Measurements from ENCODE around the gene C16orf78. TPM values are rescaled to one million over a fixed set of nuclear protein-coding genes. Genes with fewer than 3 reads are reported as not detected.

The C16orf78 gene
- total RNA-seq, 2 donors from 2014 or later, result not detected

DNA sequence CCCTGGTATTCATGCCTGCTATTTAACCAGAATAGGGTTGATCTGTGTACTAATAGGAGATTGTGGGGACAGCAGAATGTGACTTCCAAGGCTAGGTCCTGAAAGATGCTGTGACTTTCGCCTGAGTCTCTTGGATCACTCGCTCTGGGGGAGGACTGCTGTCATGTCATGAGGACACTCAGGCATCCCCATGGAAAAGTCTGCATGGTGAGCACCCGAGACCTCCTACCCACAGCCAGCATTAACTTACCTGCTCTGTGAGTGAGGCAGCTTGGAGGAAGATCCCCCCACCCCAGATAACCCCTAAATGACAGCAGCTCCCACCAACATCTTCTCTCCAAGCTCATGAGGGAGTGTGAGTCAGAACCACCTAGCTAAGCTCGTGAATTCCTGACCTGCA is 30.3 kb upstream of the C16orf78 start:
- H3K27me3 Mint-ChIP-seq, result peaks cover 18% of the 10 kb centered on the region
- no peaks in the 10 kb centered on the region for H3K36me3 Mint-ChIP-seq (ENCODE audit: low read depth)
- H3K4me3 Mint-ChIP-seq, result no peak overlapping the region
- H3K4me1 Mint-ChIP-seq, result no peaks in the 10 kb centered on the region
- H3K9me3 Mint-ChIP-seq, result no peaks in the 10 kb centered on the region
- ATAC-seq (replicated peaks), result no peak
- no peak overlapping the region for H3K27ac Mint-ChIP-seq

DNA sequence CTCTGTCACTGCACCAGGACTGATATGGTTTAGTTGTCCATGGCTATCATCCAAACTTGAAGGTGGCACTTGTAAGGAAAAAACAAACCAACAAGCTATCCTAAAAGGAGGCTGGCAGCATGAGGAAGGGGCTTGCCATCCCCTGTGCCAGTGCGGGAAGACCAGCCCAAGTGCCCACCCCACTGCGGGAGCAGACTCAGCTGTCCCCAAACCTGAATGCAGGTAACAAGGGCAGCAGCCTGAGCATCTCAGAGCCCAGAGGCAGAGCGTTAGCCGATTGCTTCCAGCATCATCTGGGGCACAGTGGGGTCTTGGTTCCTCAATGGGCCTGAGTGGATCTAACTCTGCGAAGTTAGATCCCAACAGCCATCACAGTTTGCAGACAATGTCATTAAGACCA is 29.2 kb upstream of the C16orf78 start:
- Mint-ChIP-seq H3K4me3 (no peak overlapping the region), H3K27ac (no peak overlapping the region), H3K9me3 (no peaks in the 10 kb centered on the region), H3K36me3 (ENCODE audit: low read depth) (no peaks in the 10 kb centered on the region), H3K27me3 (peaks cover 7% of the 10 kb centered on the region), H3K4me1 (no peaks in the 10 kb centered on the region)
- ATAC-seq (replicated peaks), result no peak

DNA sequence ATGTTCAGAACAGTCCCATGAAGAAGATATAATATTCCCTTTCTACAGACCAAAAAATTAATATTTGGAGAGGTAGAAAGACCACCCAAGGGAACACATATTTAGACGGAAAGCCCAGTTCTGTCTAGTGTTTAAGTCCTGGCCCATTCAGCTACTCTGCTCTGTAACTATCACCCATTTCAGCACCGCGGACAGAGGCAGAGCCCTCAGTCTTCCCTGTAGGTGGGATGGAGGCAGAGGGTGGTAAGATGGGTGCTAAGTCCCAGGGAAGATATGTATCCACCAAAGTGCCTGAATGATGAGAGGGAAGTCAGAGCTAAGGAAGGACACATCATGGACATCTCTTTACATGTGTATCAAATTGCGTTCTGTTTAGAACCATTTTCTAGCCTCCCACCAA is 27.8 kb upstream of the C16orf78 start:
- peaks cover 3% of the 10 kb centered on the region for H3K4me1 Mint-ChIP-seq
- no peak overlapping the region for H3K4me3 Mint-ChIP-seq
- no peaks in the 10 kb centered on the region for H3K9me3 Mint-ChIP-seq
- no peak for ATAC-seq (replicated peaks)
- H3K27ac Mint-ChIP-seq, result no peak overlapping the region
- H3K36me3 Mint-ChIP-seq (ENCODE audit: low read depth), result no peaks in the 10 kb centered on the region
- peaks cover 10% of the 10 kb centered on the region for H3K27me3 Mint-ChIP-seq

DNA sequence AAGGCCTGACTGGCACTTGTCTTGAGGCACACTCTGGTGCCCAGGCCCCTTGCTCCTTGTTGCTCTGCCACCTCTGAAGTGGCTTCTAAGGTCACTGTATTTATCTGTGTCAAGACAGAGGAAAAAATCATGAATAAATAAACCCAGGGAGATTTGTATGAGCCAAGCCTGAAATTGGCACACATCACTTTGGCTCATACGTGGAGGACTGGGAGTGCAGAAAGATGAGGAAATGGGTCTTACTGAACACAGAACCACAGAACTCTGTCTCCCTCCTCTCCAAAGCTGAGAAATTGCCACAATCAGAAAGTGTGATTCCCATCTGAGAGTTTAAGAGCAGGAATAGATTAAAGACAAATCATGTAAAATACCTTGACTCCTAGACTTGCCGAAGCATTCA is 27.1 kb upstream of the C16orf78 start:
- H3K36me3 Mint-ChIP-seq (ENCODE audit: low read depth), result no peaks in the 10 kb centered on the region
- H3K27ac Mint-ChIP-seq, result no peak overlapping the region
- peaks cover 7% of the 10 kb centered on the region for H3K4me1 Mint-ChIP-seq
- no peaks in the 10 kb centered on the region for H3K9me3 Mint-ChIP-seq
- no peak overlapping the region for H3K4me3 Mint-ChIP-seq
- no peak for ATAC-seq (replicated peaks)
- peaks cover 12% of the 10 kb centered on the region for H3K27me3 Mint-ChIP-seq

DNA sequence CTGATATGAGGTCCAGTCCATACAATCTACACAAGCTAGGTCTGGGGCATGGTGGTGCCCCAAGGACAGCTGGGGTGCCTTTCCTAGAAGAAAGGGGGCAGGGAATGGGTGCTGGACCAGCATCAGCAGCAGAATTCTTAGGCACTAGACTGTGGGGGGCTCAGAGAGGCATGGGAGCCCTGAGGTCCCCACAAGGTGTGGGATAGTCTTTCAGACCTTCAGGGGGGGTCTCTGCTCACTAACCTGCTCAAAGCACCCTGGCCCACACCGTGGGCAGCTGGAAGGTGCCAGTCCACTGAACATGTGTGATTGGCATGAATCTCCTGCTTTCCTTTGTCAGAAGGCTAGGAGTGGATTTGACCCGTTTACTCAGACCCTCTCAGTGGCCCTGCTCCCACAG is 26.1 kb upstream of the C16orf78 start:
- Mint-ChIP-seq H3K27ac (no peak overlapping the region), H3K36me3 (ENCODE audit: low read depth) (no peaks in the 10 kb centered on the region), H3K4me1 (peaks cover 7% of the 10 kb centered on the region), H3K4me3 (no peak overlapping the region), H3K9me3 (no peaks in the 10 kb centered on the region), H3K27me3 (peaks cover 12% of the 10 kb centered on the region)
- no peak for ATAC-seq (replicated peaks)

DNA sequence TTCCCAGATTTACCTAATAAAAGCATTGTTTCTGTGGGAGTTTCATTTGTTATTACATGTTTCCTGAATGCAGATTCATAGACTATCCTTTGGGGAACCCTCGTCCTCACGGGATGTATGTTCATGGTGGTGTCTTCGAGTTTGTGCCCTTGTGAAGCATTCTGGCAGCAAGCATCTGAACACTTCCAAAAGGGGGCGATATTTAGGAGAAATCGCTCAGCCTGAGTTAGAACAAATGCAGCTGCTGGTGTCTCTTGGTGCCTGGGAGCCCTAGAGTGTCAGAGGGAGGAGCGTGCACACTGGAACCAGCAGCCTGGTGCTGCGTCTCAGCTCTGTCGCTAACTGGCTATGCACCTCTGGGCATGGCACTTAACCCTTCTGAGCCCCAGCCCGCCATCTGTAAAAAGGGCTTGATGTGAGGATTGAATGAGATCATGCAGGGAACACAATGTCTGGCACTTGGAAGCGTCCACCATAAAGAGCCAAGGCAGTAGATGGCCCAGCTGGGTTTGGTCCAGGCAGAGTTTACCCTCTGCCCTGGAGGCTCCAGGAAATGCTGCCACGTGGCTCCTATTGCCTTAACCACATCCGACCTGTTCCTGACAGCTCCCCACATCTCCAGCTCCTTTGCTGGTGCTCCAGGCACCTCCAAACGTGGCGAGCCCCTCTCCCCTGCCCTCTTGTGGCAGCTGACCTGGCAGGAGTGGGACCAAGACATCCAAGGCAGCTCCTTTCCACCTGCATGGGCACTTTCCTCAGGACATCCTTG is 25.0 kb upstream of the C16orf78 start:
- H3K36me3 Mint-ChIP-seq (ENCODE audit: low read depth), result no peaks in the 10 kb centered on the region
- H3K9me3 Mint-ChIP-seq, result no peaks in the 10 kb centered on the region
- no peak for ATAC-seq (replicated peaks)
- H3K4me3 Mint-ChIP-seq, result no peak overlapping the region
- peaks cover 7% of the 10 kb centered on the region for H3K4me1 Mint-ChIP-seq
- peaks cover 12% of the 10 kb centered on the region for H3K27me3 Mint-ChIP-seq
- no peak overlapping the region for H3K27ac Mint-ChIP-seq

DNA sequence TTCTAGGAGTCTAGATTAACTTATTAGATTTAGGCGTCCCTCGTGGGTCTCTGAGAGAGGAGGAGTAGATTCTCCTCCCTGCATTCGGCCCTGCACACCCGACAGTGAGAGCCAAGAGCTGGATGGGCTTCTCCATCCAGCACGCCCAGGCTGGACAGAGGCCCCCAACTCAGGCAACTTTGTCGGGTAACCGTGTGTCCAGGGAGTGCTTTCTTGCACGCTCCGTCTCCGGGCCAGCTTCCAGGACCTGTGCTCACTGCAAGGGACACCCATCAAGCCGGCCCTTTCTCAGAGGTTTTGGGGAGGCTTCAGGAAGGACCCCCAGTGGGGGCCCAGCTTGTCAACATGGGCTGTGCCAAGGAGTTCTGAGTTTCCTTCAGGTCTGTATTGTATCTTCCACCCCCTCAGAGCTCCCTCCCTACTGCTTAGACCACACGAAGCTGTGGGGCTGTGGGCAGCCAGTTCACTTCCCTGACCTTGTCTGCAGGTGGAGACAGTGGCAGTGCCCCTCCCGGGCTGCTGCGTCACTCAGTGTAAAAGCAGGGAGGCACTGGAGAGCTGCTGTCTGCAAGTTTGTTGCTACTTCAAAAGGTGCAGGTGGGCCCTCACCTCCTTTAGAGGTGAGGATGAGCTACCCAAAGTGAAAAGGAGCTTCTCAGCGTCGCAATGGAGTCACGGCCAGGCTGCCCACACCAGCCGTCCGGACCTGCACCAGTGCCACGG is 24.0 kb upstream of the C16orf78 start:
- Mint-ChIP-seq H3K27ac (no peak overlapping the region), H3K4me3 (no peak overlapping the region), H3K36me3 (ENCODE audit: low read depth) (no peaks in the 10 kb centered on the region), H3K4me1 (peaks cover 7% of the 10 kb centered on the region), H3K9me3 (no peaks in the 10 kb centered on the region), H3K27me3 (peaks cover 12% of the 10 kb centered on the region)
- no peak for ATAC-seq (replicated peaks)

DNA sequence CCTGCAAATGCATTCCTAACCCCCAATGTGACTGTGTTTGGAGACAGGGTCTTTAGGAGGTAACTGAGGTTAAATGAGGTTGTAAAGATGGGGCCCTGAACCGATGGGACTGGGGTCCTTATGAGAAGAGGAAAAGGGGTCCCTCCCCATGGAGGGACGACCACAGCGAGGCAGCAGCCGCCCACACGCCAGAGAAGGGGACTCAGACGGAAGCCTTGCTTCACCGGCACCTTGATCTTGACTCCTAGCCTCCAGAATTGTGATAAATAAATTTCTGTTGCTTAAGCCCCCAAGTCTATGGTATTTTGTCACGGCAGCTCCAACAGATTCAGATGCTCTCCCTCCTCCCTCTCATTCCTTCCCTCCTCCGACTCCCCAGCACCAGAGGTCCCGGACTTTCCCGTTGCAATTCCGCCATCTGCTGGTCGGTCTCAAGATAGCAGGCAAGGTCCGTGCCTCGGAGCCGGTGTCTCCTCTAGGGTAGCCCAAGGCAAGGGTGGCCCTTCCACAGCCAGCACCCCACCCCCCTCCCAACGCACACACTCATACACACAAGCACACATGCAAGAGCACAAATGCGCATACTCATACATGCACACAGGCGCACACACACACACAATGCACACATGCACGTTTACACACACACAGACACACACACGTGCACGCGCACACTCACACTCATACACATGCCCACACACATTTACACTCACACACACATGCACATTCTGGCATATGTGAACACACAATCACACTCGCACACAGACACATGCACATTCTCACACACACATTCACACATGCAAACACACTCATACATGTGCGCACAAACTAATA is 23.1 kb upstream of the C16orf78 start:
- H3K36me3 Mint-ChIP-seq (ENCODE audit: low read depth), result no peaks in the 10 kb centered on the region
- H3K27me3 Mint-ChIP-seq, result peaks cover 12% of the 10 kb centered on the region
- H3K27ac Mint-ChIP-seq, result no peak overlapping the region
- H3K4me1 Mint-ChIP-seq, result peaks cover 7% of the 10 kb centered on the region
- H3K4me3 Mint-ChIP-seq, result no peak overlapping the region
- H3K9me3 Mint-ChIP-seq, result no peaks in the 10 kb centered on the region
- ATAC-seq (replicated peaks), result no peak

DNA sequence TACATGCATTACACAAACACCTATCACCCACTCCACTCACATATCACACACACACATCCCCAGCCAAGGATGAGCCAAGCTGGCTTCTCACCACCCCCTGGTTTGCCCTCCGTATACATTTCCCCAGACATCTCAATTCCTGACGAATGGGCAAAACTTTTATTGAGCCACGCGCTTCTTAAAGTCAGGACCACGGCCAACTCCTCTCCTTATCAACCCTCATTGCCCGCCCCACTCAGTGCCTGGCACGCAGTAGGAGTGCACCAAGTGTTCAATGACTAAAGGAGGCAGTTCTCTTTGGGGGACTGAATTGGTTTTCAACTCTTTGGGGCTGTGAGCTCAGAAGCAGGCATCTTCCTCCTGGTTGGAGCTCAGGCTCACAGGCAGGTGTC is 22.5 kb upstream of the C16orf78 start:
- H3K27ac Mint-ChIP-seq, result no peak overlapping the region
- ATAC-seq (replicated peaks), result no peak
- H3K27me3 Mint-ChIP-seq, result peaks cover 12% of the 10 kb centered on the region
- H3K36me3 Mint-ChIP-seq (ENCODE audit: low read depth), result no peaks in the 10 kb centered on the region
- H3K4me1 Mint-ChIP-seq, result peaks cover 7% of the 10 kb centered on the region
- H3K9me3 Mint-ChIP-seq, result no peaks in the 10 kb centered on the region
- H3K4me3 Mint-ChIP-seq, result no peak overlapping the region

DNA sequence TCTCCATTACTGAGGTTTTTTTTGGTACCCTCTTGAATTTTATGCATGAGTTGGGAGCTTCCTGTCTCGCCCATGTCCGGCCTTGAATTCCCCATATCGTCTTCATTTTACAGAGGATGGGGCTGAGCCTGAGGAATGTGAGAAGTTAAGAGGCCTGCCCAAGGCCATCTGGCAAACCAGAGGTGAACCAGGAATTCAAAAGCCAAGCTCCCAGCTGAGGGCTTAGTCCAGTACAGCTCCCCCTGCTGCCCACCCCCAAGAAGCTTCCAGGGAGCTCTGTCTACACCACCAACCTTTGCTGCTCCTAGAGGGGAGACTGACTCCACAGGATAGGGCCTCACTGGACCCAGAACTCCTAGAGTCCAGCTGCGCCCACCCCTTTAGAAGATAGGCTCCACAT is 20.7 kb upstream of the C16orf78 start:
- Mint-ChIP-seq H3K9me3 (no peaks in the 10 kb centered on the region), H3K27ac (no peak overlapping the region), H3K27me3 (peaks cover 12% of the 10 kb centered on the region), H3K4me1 (peaks cover 7% of the 10 kb centered on the region), H3K36me3 (ENCODE audit: low read depth) (no peaks in the 10 kb centered on the region), H3K4me3 (no peak overlapping the region)
- ATAC-seq (replicated peaks), result no peak

DNA sequence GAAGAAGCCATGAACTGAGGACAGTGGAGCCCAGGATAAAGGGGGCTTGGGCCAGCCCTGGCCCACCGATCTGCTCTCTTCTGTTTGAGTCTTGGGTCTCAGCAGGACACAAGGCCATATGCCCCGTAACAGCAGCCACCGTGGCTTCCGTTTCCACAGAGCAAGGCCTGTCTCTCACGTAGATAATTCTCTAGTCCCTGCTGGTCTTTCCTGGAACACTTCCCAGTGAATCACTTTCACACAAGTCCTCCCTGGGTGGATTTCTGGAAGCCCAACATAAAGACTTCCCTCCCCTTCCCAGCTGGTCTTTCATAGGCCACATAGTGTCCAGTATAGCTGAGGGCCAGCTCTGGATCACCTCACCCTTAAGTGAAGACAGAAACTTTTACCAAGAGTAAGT is 19.9 kb upstream of the C16orf78 start:
- Mint-ChIP-seq H3K4me3 (no peak overlapping the region), H3K36me3 (ENCODE audit: low read depth) (no peaks in the 10 kb centered on the region), H3K4me1 (peaks cover 7% of the 10 kb centered on the region), H3K27me3 (peaks cover 12% of the 10 kb centered on the region), H3K27ac (no peak overlapping the region), H3K9me3 (no peaks in the 10 kb centered on the region)
- no peak for ATAC-seq (replicated peaks)

DNA sequence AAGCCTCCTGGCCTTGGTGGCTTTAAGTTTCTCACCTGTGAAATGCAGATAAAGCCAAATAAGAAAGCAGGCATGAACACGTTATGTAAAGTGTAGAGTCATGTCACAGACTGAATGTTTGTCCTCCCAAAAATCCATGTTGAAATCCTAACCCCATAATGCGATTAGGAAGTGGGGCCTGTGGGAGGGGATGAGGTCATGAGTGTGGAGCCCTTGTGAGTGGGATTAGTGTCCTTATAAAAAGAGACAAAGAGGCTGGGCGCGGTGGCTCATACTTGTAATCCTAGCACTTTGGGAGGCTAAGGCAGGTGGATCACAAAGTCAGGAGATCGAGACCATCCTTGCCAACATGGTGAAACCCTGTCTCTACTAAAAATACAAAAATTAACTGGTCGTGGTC is 19.5 kb upstream of the C16orf78 start:
- Mint-ChIP-seq H3K36me3 (ENCODE audit: low read depth) (no peaks in the 10 kb centered on the region), H3K9me3 (no peaks in the 10 kb centered on the region), H3K4me3 (no peak overlapping the region), H3K27me3 (peaks cover 12% of the 10 kb centered on the region), H3K27ac (no peak overlapping the region), H3K4me1 (peaks cover 7% of the 10 kb centered on the region)
- no peak for ATAC-seq (replicated peaks)

DNA sequence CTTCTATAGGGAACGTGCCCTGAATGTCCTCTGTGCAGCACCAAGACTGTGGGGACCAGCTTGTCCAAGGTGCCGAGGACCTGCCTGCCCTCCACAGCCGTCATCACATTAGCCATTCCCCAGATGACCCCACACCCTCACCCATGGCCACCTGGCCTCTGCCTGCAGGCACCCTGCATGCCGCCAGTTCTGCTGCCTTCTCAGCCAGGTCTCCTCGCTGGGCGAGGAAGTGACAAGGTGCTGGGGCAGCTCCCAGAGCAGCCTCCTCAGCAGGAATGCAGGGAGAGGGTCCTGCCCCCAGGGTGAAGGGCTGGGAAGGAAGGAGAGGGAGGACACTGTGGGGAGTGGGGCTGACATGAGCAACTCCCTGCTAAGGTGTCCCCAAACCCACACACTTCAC is 18.6 kb upstream of the C16orf78 start:
- H3K4me1 Mint-ChIP-seq, result peaks cover 7% of the 10 kb centered on the region
- ATAC-seq (replicated peaks), result no peak
- H3K4me3 Mint-ChIP-seq, result no peak overlapping the region
- H3K9me3 Mint-ChIP-seq, result no peaks in the 10 kb centered on the region
- peaks cover 12% of the 10 kb centered on the region for H3K27me3 Mint-ChIP-seq
- H3K36me3 Mint-ChIP-seq (ENCODE audit: low read depth), result no peaks in the 10 kb centered on the region
- H3K27ac Mint-ChIP-seq, result no peak overlapping the region

DNA sequence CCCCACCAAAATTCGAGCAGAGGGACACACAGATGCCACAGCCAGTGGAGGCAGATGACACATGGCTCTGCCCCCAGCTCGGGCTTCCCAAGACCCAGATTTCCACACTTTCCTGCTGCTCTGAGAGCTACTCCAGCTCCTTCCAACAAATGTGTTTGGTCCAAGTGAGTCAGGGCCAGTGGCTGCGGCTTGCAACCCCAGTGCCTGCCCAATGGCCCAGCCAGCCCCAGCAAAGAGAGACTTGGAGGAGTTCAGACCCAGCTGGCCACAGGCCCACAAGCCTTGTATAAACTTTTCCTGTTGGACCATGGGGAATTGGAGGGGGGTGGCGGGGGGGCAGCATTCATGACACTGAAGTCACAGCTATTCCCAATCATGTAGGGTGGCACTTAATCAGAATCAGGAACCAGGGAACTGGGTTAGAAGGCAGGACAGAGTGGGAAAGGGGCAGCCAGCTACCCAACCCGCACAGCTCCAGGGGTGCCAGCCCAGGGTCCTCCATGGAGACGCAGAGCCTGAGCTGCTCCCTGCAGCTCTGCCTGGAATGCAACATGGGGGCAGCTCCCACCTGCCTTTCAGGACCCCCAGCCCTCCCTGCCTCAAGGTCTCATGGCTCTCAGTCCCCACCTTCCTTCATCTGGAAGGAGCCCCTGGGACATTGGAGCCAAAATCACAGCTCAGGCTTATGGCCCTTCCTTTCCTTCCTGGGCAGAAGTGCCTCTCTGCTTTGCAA is 17.5 kb upstream of the C16orf78 start:
- H3K9me3 Mint-ChIP-seq, result no peaks in the 10 kb centered on the region
- H3K4me1 Mint-ChIP-seq, result peaks cover 1% of the 10 kb centered on the region
- H3K4me3 Mint-ChIP-seq, result no peak overlapping the region
- peaks cover under 1% of the 10 kb centered on the region for H3K27me3 Mint-ChIP-seq
- no peaks in the 10 kb centered on the region for H3K36me3 Mint-ChIP-seq (ENCODE audit: low read depth)
- no peak overlapping the region for H3K27ac Mint-ChIP-seq
- ATAC-seq (replicated peaks), result no peak

Measured in activated T-helper 17 cell treated with anti-CD3 and anti-CD28 coated beads, Interleukin-2, amount 50 U/mL, for 72 hours (primary cell).